ENCODE measurements around the gene CDH12.

- TF ChIP-seq CTCF (IDR thresholded peaks at IDR 0.05; ENCODE audit: insufficient read depth, low read depth, low read length) (no peak), EZH2 (IDR thresholded peaks at IDR 0.05; ENCODE audit: insufficient read depth, low read length) (no peak)
Measured at GRCh38 chr5:22036061-22036460, 817.1 kb downstream of the CDH12 start.
